NCI-H748 treated with DMSO at 0.1 percent for 48 hours (cell line): Measurements from ENCODE around the gene MAN1A1.

ENCODE experiments used
- DNase-seq: peaks from one replicate; lab custom pipeline; 2025; lab: John Stamatoyannopoulos, UW

The MAN1A1 gene

DNA sequence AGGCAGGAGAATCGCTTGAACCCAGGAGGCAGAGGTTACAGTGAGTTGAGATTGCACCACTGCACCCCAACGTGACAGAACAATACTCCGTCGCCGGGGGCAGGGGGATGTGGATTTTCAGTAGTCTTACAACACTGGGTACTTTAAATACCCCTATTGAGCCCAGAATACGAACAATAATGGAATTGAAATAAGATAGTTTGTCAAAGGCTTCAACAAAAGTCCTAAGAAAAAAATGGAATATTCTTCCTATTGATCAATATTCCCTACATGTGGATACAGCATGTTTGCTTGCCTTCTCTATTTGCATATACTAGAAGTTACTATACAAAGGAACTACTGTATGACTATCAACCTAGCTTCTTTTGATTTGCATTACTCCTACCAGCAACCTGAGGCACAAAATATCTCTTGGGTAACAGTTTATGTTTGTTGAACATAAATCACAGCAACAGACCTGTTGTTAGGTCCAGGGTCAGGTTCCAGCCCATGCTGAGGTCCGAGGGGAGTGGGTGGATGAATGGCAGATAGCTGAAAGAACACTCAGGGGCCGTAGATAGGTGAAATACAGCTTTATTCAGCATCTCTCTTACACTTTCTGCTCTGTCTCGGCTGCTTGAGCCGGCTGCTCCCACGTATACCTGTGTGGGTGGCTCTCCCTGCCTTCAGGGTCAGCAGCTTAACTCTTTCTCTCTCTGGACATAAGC is 23.8 kb downstream of the MAN1A1 start:
- no peak for DNase-seq

DNA sequence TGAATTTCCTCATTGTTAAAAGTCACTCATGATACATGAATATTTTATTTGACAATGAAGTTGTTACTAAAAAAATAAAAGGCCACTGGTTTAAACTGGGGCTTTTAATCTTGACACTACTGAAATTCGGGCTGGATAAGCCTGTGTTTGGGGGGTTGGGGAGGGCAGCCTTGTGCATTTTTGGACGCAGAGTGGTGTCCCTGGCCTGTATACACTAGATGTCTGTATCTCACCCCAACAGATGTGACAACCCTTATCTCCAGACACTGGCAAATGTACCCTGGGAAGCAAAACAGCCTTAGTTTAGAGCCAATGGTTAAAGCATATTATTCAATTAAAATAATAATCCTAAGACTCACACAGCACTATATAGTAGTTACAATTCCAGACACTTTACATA is 24.8 kb downstream of the MAN1A1 start:
- no peak for DNase-seq

- no peak for DNase-seq
These were observed 25.6 kb downstream of the MAN1A1 start for GRCh38 chr6:119323931-119324330.

GRCh38 chr6:119323478-119323877 is 26.1 kb downstream of the MAN1A1 start:
- no peak for DNase-seq

DNA sequence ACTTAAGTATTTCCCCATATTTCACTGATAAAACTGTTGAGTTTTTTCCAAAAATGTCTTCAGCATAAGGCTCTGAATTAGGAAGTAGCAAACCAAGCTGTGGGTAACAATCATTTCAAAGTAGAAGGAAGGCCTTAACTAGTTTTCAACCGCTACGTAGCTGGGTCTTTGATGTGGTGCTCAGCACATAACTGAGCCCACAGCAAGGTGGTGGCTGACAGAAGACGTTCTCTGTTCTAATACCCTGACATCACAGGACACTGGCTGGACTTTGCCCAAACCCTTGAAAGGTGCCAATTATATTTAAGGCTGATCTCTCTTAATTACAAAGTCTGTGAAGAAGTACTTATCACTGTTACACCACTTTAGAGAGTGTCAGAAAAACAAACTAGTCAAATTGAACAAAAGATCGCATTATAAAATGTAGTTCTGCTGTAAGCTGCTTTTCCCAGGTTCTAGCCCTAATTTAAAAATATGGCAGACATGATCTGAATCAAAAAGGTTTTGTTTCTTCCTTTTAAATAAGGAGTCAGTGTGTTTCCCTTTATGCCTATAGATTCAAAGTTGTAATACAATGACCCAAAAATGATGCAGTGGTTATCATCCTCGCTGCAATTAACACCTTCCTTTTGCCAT is 26.7 kb downstream of the MAN1A1 start:
- DNase-seq: no peak

DNA sequence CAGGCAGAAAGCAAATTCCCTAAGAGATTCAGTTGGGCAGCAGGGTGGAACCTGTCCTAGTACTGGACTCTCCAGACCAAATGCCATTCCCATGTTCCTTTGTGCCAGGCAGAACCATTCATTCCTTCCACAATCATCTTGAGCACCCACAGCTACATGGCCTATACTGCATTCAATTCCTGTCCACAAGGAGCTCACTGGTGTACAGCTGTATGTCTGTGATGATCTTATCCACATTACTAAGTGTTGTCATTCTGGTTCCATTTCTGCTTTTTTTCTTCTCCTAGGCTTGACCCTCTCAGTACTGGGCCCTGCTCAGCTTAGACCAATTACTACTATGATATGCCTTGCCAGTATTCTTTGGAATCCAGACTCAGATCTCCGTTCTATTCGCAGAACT is 27.5 kb downstream of the MAN1A1 start:
- DNase-seq: no peak

DNA sequence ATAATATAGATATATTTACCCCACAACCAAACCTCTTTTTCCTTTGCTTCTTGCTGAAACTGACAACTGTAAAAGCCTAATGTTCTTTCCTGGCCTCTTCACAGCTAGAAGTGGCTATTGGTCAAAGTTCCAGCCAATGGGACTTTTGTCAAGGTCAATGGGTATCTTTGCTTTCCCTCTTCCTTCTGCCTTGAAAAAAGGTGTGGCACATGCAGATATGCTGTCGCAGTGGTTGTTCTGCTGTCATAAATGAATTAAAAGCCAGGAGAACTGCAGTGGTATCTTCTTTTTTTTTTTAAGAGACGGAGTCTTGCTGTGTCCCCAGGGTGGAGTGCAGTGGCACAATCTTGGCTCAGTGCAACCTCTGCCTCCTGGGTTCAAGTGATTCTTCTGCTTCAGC is 29.9 kb downstream of the MAN1A1 start:
- no peak for DNase-seq

- DNase-seq: no peak
These were observed 30.8 kb downstream of the MAN1A1 start for GRCh38 chr6:119318730-119319129.

DNA sequence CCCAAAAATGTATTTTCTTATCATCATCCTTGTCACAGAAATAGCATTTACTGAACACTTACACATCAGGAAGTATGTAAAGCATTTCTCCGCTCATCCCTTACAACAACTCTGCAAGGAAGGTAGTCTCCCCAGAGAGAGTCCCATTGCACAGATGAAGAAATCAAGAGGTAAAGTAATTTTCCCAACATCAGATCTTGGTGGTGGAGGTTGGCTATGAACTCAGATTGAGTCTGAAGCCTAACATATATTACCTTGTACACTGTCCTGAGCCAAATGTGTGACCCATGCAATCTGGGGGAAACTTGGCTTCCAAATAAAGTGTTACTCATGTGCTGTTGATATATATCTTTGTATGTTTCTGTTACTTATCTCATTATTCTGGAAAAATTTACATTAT is 31.4 kb downstream of the MAN1A1 start:
- DNase-seq: no peak

- DNase-seq: no peak
These were observed 32.6 kb downstream of the MAN1A1 start for GRCh38 chr6:119317007-119317406.

GRCh38 chr6:119314885-119315272 is 34.7 kb downstream of the MAN1A1 start:
- no peak for DNase-seq

GRCh38 chr6:119313937-119314884 is 35.4 kb downstream of the MAN1A1 start:
- DNase-seq: no peak

GRCh38 chr6:119312875-119313338 is 36.7 kb downstream of the MAN1A1 start:
- no peak for DNase-seq

- no peak for DNase-seq
These were observed 37.1 kb downstream of the MAN1A1 start for GRCh38 chr6:119312441-119312840.

DNA sequence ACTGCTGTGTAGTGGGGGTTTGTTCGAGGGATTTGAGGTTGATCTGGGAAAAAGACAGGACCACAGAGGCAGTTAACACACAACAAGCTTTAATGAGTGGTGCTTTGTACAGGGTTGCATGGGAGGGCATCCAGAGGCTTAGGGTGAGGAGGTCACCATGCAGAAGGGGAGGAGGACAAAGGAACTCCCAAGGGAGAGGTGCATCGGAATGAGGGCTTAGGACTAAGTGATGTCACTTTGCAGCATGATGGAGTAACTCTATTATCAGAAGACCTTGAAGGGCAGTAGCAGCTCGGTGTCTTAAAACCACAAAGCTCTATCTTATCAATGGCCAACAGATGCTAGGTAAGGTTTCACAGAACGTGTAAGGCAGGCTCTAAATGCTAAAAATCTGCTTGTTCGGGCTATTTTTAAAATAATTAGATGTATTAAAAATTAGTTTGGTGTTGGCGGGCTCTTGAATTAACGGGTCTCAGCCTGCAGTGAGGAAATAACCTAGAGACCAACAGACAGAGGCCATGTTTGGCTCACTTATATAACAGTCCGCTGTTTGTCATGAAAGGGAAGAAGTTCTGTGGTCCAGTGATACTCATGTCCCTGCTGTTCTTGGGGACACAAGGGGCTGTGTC is 37.9 kb downstream of the MAN1A1 start:
- no peak for DNase-seq

- DNase-seq: no peak
These were observed 39.0 kb downstream of the MAN1A1 start for GRCh38 chr6:119310486-119311036.

DNA sequence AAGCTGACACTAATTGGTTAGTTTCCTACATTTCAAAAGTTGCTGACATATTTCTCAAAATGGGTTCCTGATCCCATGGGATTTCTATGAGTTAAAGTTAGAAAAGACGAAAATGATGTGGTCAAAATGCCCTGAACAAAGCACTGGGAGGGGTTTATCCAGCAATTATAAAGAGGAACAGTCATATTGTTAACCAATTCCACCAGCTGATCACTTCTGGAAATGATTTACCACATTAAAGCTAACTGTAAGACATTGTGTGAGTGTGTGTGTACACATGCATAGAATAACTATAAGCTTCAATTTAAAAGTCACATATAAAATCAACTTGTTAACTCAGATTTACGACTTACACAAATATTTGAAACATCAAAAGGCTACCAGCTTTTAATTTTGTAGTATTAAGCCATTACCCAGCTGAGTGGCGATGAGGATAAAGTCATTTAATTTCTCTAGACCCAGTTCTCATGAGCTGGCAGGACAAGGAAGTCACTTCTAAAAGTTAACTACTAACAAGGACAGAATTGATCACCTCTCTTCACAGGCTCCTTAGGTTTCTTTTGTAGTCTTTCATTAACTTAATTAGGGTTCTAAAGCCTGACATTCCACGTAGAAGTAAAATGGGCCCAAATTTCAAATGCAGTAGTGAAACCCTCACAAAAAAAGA is 40.4 kb downstream of the MAN1A1 start:
- no peak for DNase-seq

- DNase-seq: no peak
These were observed 41.5 kb downstream of the MAN1A1 start for GRCh38 chr6:119308048-119308570.

DNA sequence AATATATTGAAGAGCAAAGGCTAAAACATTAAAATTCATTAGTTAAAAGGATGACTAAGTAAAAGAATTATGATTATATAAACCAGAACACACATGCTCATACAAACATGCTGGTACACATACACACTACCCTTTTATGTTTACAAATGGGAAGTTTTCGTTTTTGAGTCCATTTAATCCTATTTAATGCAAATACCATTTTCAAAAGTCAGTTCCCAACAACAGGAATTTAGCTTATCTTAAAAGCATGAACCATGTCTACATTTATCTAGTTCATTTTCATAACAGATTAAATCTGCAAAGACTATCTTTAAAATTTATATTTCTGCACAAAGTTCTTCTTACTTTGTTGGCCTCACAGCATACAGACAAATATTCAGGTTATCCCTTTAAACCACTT is 42.5 kb downstream of the MAN1A1 start:
- DNase-seq: no peak

DNA sequence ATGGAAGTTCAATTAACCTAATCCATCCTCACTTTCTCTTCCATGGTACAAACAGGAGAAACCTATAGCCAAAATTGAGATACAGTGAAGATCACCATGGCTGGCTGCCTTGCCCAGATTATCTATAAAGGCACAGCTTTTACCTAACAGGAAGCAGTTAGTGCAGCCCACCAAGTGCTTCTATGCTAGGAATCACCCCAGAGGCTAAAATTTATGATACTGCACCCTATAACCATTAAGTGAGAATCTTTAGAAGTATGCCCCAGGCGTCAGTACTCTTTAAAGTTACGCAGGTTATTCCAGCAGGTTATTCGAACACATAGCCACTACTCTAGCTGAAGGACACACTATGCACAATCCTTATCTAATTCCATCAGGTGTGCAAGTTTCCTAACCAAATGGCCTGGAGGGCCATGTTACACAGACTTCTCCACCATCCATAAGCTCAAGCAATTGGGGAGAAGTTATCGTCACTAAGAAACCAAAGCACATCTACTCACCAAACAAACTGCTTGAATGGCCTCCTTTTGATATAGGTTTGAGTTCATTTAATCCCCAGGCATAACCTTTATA is 43.1 kb downstream of the MAN1A1 start:
- DNase-seq: no peak
